22Rv1 (cell line): Measurements from ENCODE around the gene SLC1A5.
"Not testable (repeated sequence)": the region's sequence is repeated elsewhere in the genome, so short reads cannot be mapped to it uniquely, and the experiment has no call there.

Experiments
- H3K27ac ChIP-seq: fragments of 450-650 bp; 2 replicates; pipeline ENCODE4 v1.5.1; 2017
- CTCF ChIP-seq: fragments of 450-650 bp; IDR thresholded peaks from 2 replicates; pipeline ENCODE4 v1.5.1; 2017; ENCODE audit warnings: mild to moderate bottlenecking
- ZFX ChIP-seq: fragments of 450-650 bp; IDR thresholded peaks from 2 replicates; pipeline ENCODE4 v1.6.1; 2017; ENCODE audit warnings: antibody characterized with exemption, borderline replicate concordance

SLC1A5 gene

GRCh38 chr19:46824890-46825730 is 36.7 kb upstream of the SLC1A5 start:
- H3K27ac ChIP-seq, result no peak overlapping the region
- TF ChIP-seq ZFX (no peak), CTCF (no peak)

GRCh38 chr19:46823049-46823448 is 34.7 kb upstream of the SLC1A5 start:
- TF ChIP-seq CTCF, result no peak
- no peak for TF ChIP-seq ZFX
- no peak overlapping the region for H3K27ac ChIP-seq

GRCh38 chr19:46822410-46822787 is 34.0 kb upstream of the SLC1A5 start:
- H3K27ac ChIP-seq, result not testable (repeated sequence)

- no peak overlapping the region for H3K27ac ChIP-seq
- TF ChIP-seq ZFX (no peak), CTCF (no peak)
These were observed 33.4 kb upstream of the SLC1A5 start for GRCh38 chr19:46821512-46822409.

- no peak for TF ChIP-seq ZFX
- no peak for TF ChIP-seq CTCF
- no peak overlapping the region for H3K27ac ChIP-seq
These were observed 30.4 kb upstream of the SLC1A5 start for GRCh38 chr19:46818812-46819211.

GRCh38 chr19:46815833-46816627 is 27.6 kb upstream of the SLC1A5 start:
- TF ChIP-seq ZFX (no peak), CTCF (no peak)

GRCh38 chr19:46813839-46814358 is 25.5 kb upstream of the SLC1A5 start:
- H3K27ac ChIP-seq, result no peak overlapping the region
- TF ChIP-seq CTCF (no peak), ZFX (no peak)

More at GRCh38 chr19:46815833-46816627, 27.6 kb upstream of the SLC1A5 start:
- H3K27ac ChIP-seq, result no peak overlapping the region
